Lung (tissue), 12 donors: Measurements from ENCODE around the gene TSN. TPM values are rescaled to one million over a fixed set of nuclear protein-coding genes. Genes with fewer than 3 reads are reported as not detected.
"Not testable (repeated sequence)": the region's sequence is repeated elsewhere in the genome, so short reads cannot be mapped to it uniquely, and the experiment has no call there.

Source experiments
- ATAC-seq: fragments of 200-7000 bp; cut with Tn5 transposase; one replicate; pipeline ENCODE4 v1.9.1; 2020; ENCODE audit warnings: moderate number of reproducible peaks; ENCODE audit not compliant: insufficient read depth, low FRiP score
- DNase-seq, 3 donors: peaks; one replicate each; pipeline ENCODE4 v3.0.0-alpha.2; 2013 to 2017
- H3K27ac ChIP-seq, 2 donors: one replicate each; pipeline ENCODE4 v1.5.1; 2013; ENCODE audit warnings: mild to moderate bottlenecking in 2 of 2, moderate library complexity in 2 of 2, control low read depth in 1 of 2, inconsistent platforms in 1 of 2, low read depth in 1 of 2, low read length in 1 of 2
- H3K27me3 ChIP-seq, 3 donors: one replicate each; pipeline ENCODE4 v1.5.1; 2013; ENCODE audit warnings: low read length in 2 of 3; ENCODE audit not compliant: control insufficient read depth in 3 of 3, insufficient read depth in 3 of 3
- H3K36me3 ChIP-seq, 4 donors: one replicate each; pipeline ENCODE4 v1.5.1; 2013; ENCODE audit warnings: low read length in 4 of 4, mild to moderate bottlenecking in 1 of 4, moderate library complexity in 1 of 4; ENCODE audit not compliant: control insufficient read depth in 4 of 4, insufficient read depth in 4 of 4
- H3K4me1 ChIP-seq, 5 donors: one replicate each; pipeline ENCODE4 v1.5.1; 2013; ENCODE audit warnings: low read length in 5 of 5, mild to moderate bottlenecking in 2 of 5, moderate library complexity in 1 of 5; ENCODE audit not compliant: control insufficient read depth in 5 of 5, insufficient read depth in 5 of 5
- H3K4me3 ChIP-seq: one replicate; pipeline ENCODE4 v1.5.1; 2013; ENCODE audit warnings: mild to moderate bottlenecking, control low read depth, moderate library complexity
- H3K9ac ChIP-seq, 2 donors: one replicate each; pipeline ENCODE4 v1.5.1; 2013; ENCODE audit warnings: low read length in 2 of 2, control low read depth in 1 of 2; ENCODE audit not compliant: insufficient read depth in 1 of 2
- H3K9me3 ChIP-seq, 4 donors: one replicate each; pipeline ENCODE4 v1.5.1; 2013; ENCODE audit warnings: low read length in 3 of 4, mild to moderate bottlenecking in 1 of 4, moderate library complexity in 1 of 4; ENCODE audit not compliant: control insufficient read depth in 4 of 4, insufficient read depth in 3 of 4
- CTCF ChIP-seq: IDR thresholded peaks from 2 replicates; pipeline ENCODE4 v1.5.1; 2012; ENCODE audit warnings: mild to moderate bottlenecking; ENCODE audit errors: control extremely low read depth, extremely low read depth
- WGBS, 2 donors: extraction: QIAGEN DNeasy Blood & Tissue Kit; methylation state at CpG; one replicate each; pipeline ENCODE4 v1.1.7; 2013; 5-methylcytosine and 5-hydroxymethylcytosine counted together
- polyA plus RNA-seq, 2 donors: library from polyadenylated mRNA; stranded (reverse); fragments of 200-250 nt; gene quantifications; one replicate each; pipeline ENCODE4 v1.2.1, GENCODE V29; 2013
- total RNA-seq, 2 donors: library from RNA; depleted of rRNA in 1 of 2; stranded (reverse); fragments of >200 nt in 1 of 2; gene quantifications; one replicate each; pipeline ENCODE4 v1.2.1, GENCODE V29; 2014 to 2021
- donor health status: control.
- donor health status: control.
- donor health status: Bipolar disorder and iron deficiency.
- donor health status: healthy.
- donor health status: DM: yes; HTN: yes; CAD: no.

The TSN gene
- total and polyA plus RNA-seq, 4 donors = 20.5 to 53.8 (median 39.1) TPM

GRCh38 chr2:121723316-121723715, 32.1 kb upstream of the TSN start:
- no peak overlapping the region for H3K9ac ChIP-seq
- no peak for TF ChIP-seq CTCF
- H3K4me1 ChIP-seq = peaks cover 0 to 2% (median 0%) of the 10 kb centered on the region in 5 donors
- H3K27me3 ChIP-seq = no peaks in the 10 kb centered on the region
- DNase-seq = no peak
- WGBS, 2 donors = 80 to 92% methylated on average over 5 of the region's 5 CpGs
- peaks cover 0 to 6% (median 4%) of the 10 kb centered on the region in 4 donors for H3K36me3 ChIP-seq
- H3K9me3 ChIP-seq = no peaks in the 10 kb centered on the region
- no peak overlapping the region for H3K27ac ChIP-seq
- no peak for ATAC-seq
- no peak overlapping the region for H3K4me3 ChIP-seq

GRCh38 chr2:121727332-121727731, 28.1 kb upstream of the TSN start:
- Histone ChIP-seq H3K4me1 (no peaks in the 10 kb centered on the region), H3K9ac (no peak overlapping the region), H3K4me3 (no peak overlapping the region), H3K27me3 (no peaks in the 10 kb centered on the region), H3K9me3 (no peaks in the 10 kb centered on the region), H3K36me3 (peaks cover 9 to 33% (median 22%) of the 10 kb centered on the region in 4 donors), H3K27ac (no peak overlapping the region)
- ATAC-seq (no peak), DNase-seq (no peak)
- 95% methylated on average over 2 of the region's 2 CpGs for WGBS, 2 donors
- TF ChIP-seq CTCF = no peak

DNA sequence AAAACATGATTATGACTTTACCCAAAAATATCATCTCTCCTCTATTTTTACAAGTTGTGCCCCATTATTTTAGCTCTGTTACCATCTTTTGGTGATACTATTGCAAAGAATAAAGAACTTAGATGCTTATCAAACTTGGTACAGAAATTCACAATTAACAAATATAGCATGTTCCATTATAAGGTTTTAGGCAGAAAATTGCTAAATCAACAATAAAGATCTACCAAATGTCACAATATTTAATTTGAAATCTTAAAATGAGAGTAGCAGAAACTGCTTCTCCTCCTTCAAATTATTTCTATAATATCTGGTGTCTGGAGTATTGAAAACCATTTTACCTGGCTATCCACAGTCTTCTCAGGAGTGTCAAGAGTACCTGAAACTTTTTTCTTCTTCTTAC, 27.5 kb upstream of the TSN start:
- no peak overlapping the region for H3K9ac ChIP-seq
- H3K4me1 ChIP-seq = no peaks in the 10 kb centered on the region
- no peak for TF ChIP-seq CTCF
- H3K4me3 ChIP-seq = no peak overlapping the region
- H3K27me3 ChIP-seq = no peaks in the 10 kb centered on the region
- DNase-seq (no peak), ATAC-seq (no peak)
- no peaks in the 10 kb centered on the region for H3K9me3 ChIP-seq
- H3K36me3 ChIP-seq = peaks cover 9 to 33% (median 25%) of the 10 kb centered on the region in 4 donors
- H3K27ac ChIP-seq = no peak overlapping the region

GRCh38 chr2:121731366-121731765, 24.1 kb upstream of the TSN start:
- Histone ChIP-seq H3K36me3 (peaks cover 17 to 44% (median 26%) of the 10 kb centered on the region in 4 donors), H3K27ac (no peak overlapping the region)
- WGBS, 2 donors = 77 to 94% methylated on average over 6 of the region's 6 CpGs

DNA sequence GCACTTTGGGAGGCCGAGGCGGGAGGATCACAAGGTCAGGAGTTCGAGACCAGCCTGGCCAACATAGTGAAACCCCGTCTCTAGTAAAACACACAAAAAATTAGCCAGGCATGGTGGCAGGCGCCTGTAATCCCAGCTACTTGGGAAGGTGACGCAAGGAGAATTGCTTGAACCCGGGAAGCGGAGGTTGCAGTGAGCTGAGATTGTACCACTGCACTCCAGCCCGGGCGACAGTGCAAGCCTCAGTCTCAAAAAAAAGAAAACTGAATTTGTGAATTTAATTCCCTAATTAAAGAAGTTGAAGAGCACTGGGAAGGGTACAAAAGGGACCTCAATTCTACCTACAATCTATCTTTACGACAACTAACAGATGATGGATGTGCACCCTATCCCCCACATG, 20.9 kb upstream of the TSN start:
- not testable (repeated sequence) for H3K4me3 ChIP-seq, H3K9me3 ChIP-seq, H3K4me1 ChIP-seq, H3K27ac ChIP-seq, H3K27me3 ChIP-seq, ATAC-seq, H3K9ac ChIP-seq, DNase-seq
- H3K36me3 ChIP-seq = peaks cover 11 to 29% (median 18%) of the 10 kb centered on the region in 4 donors
- 93 to 94% methylated on average over 11 of the region's 11 CpGs for WGBS, 2 donors

More at GRCh38 chr2:121731366-121731765, 24.1 kb upstream of the TSN start:
- TF ChIP-seq CTCF = no peak
- Histone ChIP-seq H3K4me3 (no peak overlapping the region), H3K9ac (no peak overlapping the region), H3K4me1 (peaks cover 0 to 10% (median 2%) of the 10 kb centered on the region in 5 donors), H3K27me3 (no peaks in the 10 kb centered on the region), H3K9me3 (no peaks in the 10 kb centered on the region)
- ATAC-seq (no peak), DNase-seq (no peak)
